Fibroblast of pulmonary artery (primary cell): Measurements from ENCODE around the gene ACSBG1.

Experiments used
- DNase-seq: peaks from one replicate; pipeline ENCODE4 v3.0.0-alpha.2; 2010; ENCODE audit warnings: low read depth
- H3K4me3 ChIP-seq: replicated peaks from 2 replicates; pipeline ENCODE4 v1.5.1; 2011; ENCODE audit warnings: low read depth, mild to moderate bottlenecking, control low read depth, low read length, moderate library complexity
- TF ChIP-seq, protein P1 (sequence below): IDR thresholded peaks from 2 replicates; pipeline ENCODE4 v1.5.1; 2011; ENCODE audit warnings: mild to moderate bottlenecking, control low read depth, low read length, inconsistent platforms; ENCODE audit errors: missing control alignments

The ACSBG1 gene

DNA sequence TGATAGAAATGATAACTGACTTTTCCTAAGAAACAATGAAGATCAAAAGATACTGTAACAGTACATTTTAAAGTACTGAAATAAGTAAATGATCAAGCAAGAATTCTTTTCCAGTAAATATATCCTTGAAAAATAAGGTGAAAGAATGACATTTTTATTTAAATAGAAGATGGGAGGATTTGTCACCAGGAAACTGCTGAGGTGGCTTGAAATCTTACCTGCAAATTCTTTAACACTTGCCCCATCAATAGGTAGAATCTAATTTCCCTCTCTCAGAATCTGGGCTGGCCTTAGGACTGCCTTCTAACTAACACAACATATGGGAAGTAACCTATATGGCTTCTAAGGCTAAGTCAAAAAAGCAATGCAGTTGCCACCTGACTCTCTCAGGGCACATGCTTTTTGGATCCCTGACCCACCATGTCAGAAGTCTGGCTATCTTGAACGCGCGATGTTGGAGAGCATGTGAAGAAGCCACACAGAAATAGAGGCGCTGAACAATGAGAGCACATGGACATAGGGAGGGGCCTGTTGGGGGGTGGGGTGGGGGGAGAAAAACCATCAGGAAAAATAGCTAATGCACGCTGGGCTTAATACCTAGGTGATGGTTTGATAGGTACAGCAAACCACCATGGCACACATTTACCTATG lies 11.5 kb downstream of the ACSBG1 start:
- TF ChIP-seq, protein P1, sequence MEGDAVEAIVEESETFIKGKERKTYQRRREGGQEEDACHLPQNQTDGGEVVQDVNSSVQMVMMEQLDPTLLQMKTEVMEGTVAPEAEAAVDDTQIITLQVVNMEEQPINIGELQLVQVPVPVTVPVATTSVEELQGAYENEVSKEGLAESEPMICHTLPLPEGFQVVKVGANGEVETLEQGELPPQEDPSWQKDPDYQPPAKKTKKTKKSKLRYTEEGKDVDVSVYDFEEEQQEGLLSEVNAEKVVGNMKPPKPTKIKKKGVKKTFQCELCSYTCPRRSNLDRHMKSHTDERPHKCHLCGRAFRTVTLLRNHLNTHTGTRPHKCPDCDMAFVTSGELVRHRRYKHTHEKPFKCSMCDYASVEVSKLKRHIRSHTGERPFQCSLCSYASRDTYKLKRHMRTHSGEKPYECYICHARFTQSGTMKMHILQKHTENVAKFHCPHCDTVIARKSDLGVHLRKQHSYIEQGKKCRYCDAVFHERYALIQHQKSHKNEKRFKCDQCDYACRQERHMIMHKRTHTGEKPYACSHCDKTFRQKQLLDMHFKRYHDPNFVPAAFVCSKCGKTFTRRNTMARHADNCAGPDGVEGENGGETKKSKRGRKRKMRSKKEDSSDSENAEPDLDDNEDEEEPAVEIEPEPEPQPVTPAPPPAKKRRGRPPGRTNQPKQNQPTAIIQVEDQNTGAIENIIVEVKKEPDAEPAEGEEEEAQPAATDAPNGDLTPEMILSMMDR, result no peak
- no peak overlapping the region for H3K4me3 ChIP-seq
- no peak for DNase-seq

DNA sequence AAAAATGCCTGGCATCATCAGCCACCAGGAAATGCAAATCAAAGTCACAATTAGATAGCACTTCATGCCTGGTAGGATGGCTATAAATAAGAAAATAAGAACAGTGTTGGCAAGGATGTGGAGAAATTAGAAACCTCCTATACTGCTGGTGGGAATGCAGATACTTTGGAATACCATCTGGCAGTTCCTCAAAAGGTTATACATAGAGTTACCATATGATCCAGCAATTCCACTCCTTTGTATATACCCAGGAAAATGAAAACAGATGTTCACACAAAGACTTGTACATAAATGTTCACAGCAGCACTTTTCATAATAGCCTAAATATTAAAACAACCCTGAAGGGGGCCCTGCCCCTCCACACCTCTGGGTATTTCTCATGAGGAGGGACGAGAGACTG lies 13.7 kb downstream of the ACSBG1 start:
- DNase-seq, result no peak
- TF ChIP-seq, protein P1, result no peak
- H3K4me3 ChIP-seq, result no peak overlapping the region

DNA sequence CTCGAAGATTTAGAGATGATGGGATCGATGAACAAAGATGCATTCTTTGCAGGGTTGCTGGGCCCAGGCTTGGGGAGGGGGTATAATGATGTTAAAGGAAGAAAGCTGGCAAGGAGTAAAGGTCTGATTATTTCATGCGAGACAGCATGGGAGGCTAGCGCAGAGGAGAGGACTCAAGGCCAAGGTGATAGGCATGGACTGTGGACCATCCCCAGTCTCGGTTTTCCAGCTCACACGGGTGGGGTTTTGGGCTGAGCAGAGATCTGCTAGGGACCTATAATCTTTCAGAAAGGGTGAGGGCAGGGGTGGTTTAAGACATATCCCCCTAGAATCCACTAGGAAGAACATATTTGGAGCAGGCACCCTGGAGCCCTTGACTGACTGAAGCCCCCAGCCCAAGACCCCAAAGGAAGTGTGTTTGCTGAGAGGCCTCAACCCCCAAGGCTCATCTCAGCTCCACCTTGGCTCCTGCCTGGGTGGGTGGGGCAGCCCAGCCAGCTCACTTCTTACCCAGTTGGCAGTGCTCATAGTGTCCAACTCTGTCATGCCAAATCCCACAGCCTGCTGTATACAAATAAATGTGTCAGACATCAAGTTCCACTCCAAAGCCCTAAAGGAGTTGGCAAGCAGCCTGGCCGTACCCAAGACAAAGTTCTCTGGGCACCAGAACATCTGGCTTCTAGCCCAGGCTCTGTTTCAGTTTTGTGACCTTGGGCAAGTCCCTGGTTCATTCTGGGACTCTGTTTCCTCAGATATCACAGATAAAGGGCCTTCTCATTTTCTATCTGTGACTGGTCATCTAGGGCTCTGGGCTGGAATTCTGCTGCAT lies 17.9 kb downstream of the ACSBG1 start:
- no peak overlapping the region for H3K4me3 ChIP-seq
- no peak for DNase-seq
- TF ChIP-seq, protein P1, result no peak

DNA sequence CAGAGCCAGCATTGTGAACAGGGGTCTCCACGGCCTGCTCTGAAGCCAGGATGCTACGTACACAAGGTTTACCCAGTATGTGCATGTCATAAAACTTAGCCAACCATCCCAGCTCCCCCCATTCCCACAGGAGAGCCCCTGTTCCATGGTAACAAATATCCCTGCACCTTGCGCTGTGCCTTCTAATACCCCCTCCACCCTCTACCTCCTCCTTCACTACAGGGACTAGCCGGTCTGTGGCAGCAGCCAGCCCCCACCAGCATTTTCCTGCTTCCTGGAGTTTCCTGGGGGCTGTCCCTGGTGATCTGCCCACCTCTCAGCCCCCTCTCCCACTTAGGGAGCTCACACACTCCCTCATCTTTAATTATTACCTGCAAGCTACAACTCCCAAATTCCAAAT lies 20.4 kb downstream of the ACSBG1 start:
- TF ChIP-seq, protein P1, result no peak
- DNase-seq, result no peak

DNA sequence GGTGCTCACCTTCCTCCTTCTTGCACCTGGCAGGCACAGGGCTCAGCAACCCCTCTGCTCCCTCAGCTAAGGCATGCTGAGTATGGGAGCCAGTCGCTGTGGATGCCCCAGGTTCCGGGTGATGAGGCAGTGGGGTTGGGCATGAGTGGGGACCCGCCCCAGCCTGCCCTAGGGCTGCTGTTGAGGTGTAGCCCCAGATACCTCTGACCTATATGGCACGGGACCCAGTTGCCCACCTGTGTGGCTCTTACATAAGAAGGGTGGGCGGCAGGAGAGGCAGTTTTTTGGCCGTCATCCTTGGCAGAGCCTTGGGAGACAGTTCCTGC lies 21.0 kb downstream of the ACSBG1 start:
- TF ChIP-seq, protein P1, result no peak
- no peak for DNase-seq
- H3K4me3 ChIP-seq, result no peak overlapping the region

More for the DNA sequence above, 20.4 kb downstream of the ACSBG1 start:
- H3K4me3 ChIP-seq, result no peak overlapping the region

DNA sequence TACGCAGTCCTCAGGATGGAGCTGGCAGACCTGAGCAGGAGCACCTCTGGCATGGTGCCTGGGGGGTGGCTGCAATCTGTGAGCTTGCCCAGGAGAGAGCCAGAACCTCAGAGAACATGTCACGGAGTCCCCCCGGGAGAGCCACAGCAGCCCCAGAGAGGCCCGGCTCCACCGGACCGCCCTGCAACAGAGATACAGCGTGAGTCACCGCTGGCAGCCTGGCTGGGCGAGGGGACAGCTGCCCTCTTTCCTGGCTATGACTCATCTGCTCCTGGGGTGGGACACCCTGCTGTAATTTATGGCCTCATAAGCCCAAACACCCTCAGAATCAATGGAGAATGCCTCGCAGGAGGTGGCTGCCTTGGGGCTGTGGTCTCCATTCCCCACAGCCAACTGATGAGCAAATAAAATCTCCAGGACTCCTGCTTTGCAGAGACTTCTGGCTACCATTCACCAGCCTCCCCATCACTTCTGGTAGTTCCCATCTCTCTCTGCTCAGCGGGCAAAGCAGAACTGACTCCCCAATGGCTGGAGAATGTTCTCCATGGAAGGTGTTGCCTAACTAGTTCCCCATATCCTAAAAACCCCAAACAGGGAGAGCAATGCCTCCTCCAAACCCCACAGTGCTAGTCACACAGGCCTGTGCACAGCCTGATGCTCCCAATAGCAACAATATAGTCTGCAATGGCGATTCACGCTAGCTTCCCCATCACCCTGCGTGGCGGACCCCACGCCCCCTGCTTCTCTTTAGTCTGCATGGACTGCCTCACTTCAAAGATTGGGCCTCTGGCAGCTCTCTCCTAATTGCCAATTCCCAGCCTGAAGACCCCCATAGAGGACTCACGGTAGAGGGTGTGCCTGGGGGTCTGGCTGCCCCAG lies 21.6 kb downstream of the ACSBG1 start:
- TF ChIP-seq, protein P1, result no peak
- no peak overlapping the region for H3K4me3 ChIP-seq
- DNase-seq, result peak; percentile 57
